Stimulated activated naive CD8-positive, alpha-beta T cell treated with anti-CD3 and anti-CD28 coated beads, Interleukin-15, Interleukin-2, amounts not matched to agents 100 ng/mL and 50 ng/mL, for 24 hours (primary cell): ENCODE data around the gene STK17B.

Source experiments
- H3K27ac Mint-ChIP-seq: one replicate; pipeline ENCODE4 v1.8.0; 2021; ENCODE audit warnings: mild to moderate bottlenecking, mixed read lengths
- H3K27me3 Mint-ChIP-seq: one replicate; pipeline ENCODE4 v1.8.0; 2021; ENCODE audit warnings: mixed read lengths
- H3K36me3 Mint-ChIP-seq: one replicate; pipeline ENCODE4 v1.8.0; 2021; ENCODE audit warnings: low read depth, mixed read lengths
- H3K4me1 Mint-ChIP-seq: one replicate; pipeline ENCODE4 v1.8.0; 2021; ENCODE audit warnings: low read depth, mixed read lengths
- H3K4me3 Mint-ChIP-seq: one replicate; pipeline ENCODE4 v1.8.0; 2021; ENCODE audit warnings: mild to moderate bottlenecking, mixed read lengths
- H3K9me3 Mint-ChIP-seq: one replicate; pipeline ENCODE4 v1.8.0; 2021; ENCODE audit warnings: mixed read lengths

Gene STK17B

DNA sequence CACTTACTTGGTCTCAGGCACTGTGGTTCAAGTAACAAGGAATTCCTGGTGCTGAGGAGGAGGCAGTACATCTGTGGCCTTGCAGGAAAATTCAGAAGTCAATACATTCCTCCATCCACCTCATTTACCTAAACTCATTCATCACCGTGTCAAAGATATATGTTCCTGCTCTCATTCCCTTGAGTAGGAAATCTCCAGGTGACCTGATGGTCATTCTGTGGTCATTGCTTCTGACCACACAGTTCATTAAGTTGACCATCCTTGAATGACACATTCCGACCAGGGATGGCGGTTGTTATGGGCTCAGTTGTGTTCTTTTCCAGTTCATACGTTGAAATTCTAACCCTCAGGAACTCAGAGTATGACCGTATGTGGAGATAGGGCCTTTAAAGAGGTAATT, 2.1 kb upstream of the STK17B start:
- peak overlapping the region; percentile 82 for H3K27ac Mint-ChIP-seq
- peaks cover 62% of the 10 kb centered on the region for H3K4me1 Mint-ChIP-seq
- H3K36me3 Mint-ChIP-seq: peaks cover 25% of the 10 kb centered on the region
- peak overlapping the region; percentile 86 for H3K4me3 Mint-ChIP-seq
- H3K9me3 Mint-ChIP-seq: no peaks in the 10 kb centered on the region
- H3K27me3 Mint-ChIP-seq: no peaks in the 10 kb centered on the region

DNA sequence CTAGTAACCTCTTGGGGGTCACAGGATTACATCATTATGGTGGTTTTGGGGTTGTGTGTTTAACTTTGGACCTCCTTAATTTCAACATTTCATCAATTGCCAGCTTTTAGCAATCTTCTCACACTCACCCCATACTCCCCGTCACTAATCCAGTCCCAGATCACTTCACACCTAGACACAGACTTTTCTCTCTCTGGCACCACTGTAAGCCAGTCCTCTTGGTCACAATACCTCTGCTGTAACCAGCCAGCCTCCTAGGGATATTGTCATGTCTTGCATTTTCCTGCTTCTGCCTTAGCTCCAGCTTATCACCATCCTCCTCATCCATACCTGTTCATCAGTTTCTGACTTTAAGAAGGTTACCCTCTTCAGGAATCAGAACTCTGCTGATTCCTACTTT, 1.6 kb upstream of the STK17B start:
- H3K4me1 Mint-ChIP-seq: peaks cover 56% of the 10 kb centered on the region
- no peaks in the 10 kb centered on the region for H3K27me3 Mint-ChIP-seq
- peaks cover 31% of the 10 kb centered on the region for H3K36me3 Mint-ChIP-seq
- H3K4me3 Mint-ChIP-seq: peak overlapping the region; percentile 86
- no peaks in the 10 kb centered on the region for H3K9me3 Mint-ChIP-seq
- peak overlapping the region; percentile 82 for H3K27ac Mint-ChIP-seq

GRCh38 chr2:196171946-196172345, 568 bp upstream of the STK17B start:
- H3K9me3 Mint-ChIP-seq: no peaks in the 10 kb centered on the region
- H3K27me3 Mint-ChIP-seq: no peaks in the 10 kb centered on the region
- peaks cover 53% of the 10 kb centered on the region for H3K4me1 Mint-ChIP-seq
- peak overlapping the region; percentile 84 for H3K27ac Mint-ChIP-seq
- H3K4me3 Mint-ChIP-seq: peak overlapping the region; percentile 86
- H3K36me3 Mint-ChIP-seq: peaks cover 40% of the 10 kb centered on the region

GRCh38 chr2:196170606-196171247, 651 bp downstream of the STK17B start:
- H3K27ac Mint-ChIP-seq: peak overlapping the region; percentile 92
- peaks cover 49% of the 10 kb centered on the region for H3K36me3 Mint-ChIP-seq
- H3K27me3 Mint-ChIP-seq: no peaks in the 10 kb centered on the region
- H3K4me3 Mint-ChIP-seq: peak overlapping the region; percentile 94
- no peaks in the 10 kb centered on the region for H3K9me3 Mint-ChIP-seq
- peaks cover 50% of the 10 kb centered on the region for H3K4me1 Mint-ChIP-seq

- Mint-ChIP-seq H3K27me3 (no peaks in the 10 kb centered on the region), H3K4me1 (peaks cover 48% of the 10 kb centered on the region), H3K27ac (peak overlapping the region; percentile 91), H3K9me3 (no peaks in the 10 kb centered on the region), H3K36me3 (peaks cover 54% of the 10 kb centered on the region), H3K4me3 (peak overlapping the region; percentile 94)
Measured at GRCh38 chr2:196170213-196170605, 1.2 kb downstream of the STK17B start.

DNA sequence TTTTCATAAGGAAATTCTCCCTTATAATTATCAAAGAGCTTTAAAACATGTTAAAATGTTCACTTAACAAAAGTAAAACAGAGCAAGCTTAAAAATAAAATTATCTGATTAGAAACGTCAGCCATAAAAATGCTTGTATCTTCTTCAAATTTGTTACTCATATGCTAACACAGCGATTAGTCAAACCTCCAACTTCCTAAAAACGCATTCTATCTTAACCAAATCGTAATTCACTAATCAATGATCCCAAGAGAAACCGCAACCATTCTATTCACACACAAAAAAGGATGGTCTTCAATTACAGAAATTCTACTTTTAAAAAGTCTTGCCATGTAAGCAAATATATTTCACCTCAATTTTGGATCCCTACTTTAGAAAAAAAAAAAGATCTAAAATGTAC, 1.9 kb downstream of the STK17B start:
- peak overlapping the region; percentile 94 for H3K4me3 Mint-ChIP-seq
- H3K27ac Mint-ChIP-seq: peak overlapping the region; percentile 91
- H3K36me3 Mint-ChIP-seq: peaks cover 61% of the 10 kb centered on the region
- no peaks in the 10 kb centered on the region for H3K9me3 Mint-ChIP-seq
- H3K4me1 Mint-ChIP-seq: peaks cover 48% of the 10 kb centered on the region
- H3K27me3 Mint-ChIP-seq: no peaks in the 10 kb centered on the region

DNA sequence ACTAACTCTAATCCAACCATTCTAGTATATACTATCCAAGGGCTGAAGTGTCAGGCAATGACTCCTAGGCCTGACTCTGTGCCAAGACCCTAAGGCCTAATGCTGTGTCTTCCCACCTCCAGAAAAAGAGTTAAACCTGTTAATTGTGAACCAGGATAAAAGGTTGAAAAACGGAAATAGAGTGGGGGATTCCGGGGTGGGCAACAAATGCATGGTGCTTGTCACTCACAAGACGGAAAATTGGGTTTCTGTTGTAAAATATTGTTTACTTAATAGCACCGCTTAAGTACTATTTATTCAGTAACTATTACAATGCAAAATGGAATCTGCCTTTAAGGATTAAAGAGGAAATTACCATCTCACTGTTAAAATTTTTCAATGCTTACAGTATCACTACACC, 3.2 kb downstream of the STK17B start:
- H3K4me1 Mint-ChIP-seq: peaks cover 48% of the 10 kb centered on the region
- no peaks in the 10 kb centered on the region for H3K9me3 Mint-ChIP-seq
- H3K36me3 Mint-ChIP-seq: peaks cover 67% of the 10 kb centered on the region
- peak overlapping the region; percentile 82 for H3K27ac Mint-ChIP-seq
- H3K27me3 Mint-ChIP-seq: no peaks in the 10 kb centered on the region
- peak overlapping the region; percentile 94 for H3K4me3 Mint-ChIP-seq

- Mint-ChIP-seq H3K4me1 (peaks cover 48% of the 10 kb centered on the region), H3K36me3 (peaks cover 72% of the 10 kb centered on the region), H3K4me3 (peak overlapping the region; percentile 94), H3K27me3 (no peaks in the 10 kb centered on the region), H3K27ac (peak overlapping the region; percentile 82), H3K9me3 (no peaks in the 10 kb centered on the region)
Measured at GRCh38 chr2:196167666-196168065, 3.7 kb downstream of the STK17B start.

DNA sequence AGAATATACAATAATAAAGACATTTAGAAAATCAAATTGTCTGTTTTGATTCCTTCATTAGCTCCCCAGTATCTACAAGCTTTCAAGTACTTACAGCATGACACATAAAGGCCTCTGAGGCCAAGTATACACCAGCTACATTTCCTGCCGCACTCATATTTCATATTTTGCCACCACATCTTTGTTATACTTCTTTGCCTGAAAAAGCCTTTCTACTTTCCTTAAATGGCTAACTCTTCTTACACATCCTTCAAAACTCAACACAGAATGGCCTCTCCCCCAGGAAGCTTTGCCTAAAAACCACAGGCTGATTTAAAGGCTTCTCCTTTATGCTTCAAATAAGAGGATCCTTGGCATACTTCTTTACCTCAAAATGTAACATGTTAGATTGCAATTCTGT, 4.5 kb downstream of the STK17B start:
- peaks cover 52% of the 10 kb centered on the region for H3K4me1 Mint-ChIP-seq
- peaks cover 80% of the 10 kb centered on the region for H3K36me3 Mint-ChIP-seq

DNA sequence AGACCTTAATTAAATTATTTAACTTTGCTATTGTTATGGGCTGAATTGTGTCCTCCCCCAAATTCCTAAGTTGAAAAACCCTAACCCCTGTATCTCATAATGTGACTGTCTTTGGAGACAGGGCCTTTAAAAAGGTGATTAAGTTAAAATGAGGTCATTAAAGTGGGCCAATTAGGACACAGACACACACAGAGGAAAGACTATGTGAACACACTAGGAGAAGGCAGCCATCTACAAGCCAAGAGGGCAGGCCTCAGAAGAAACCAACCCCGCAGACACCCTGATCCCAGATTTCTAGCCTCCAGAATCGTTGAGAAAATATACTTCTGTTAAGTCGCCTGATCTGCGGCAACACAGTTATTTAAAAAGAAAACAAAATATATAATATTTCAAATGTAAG, 6.4 kb downstream of the STK17B start:
- peaks cover 84% of the 10 kb centered on the region for H3K36me3 Mint-ChIP-seq

More for the DNA sequence above, 4.5 kb downstream of the STK17B start:
- no peaks in the 10 kb centered on the region for H3K9me3 Mint-ChIP-seq
- H3K27me3 Mint-ChIP-seq: no peaks in the 10 kb centered on the region
- peak overlapping the region; percentile 94 for H3K4me3 Mint-ChIP-seq
- peak overlapping the region; percentile 82 for H3K27ac Mint-ChIP-seq

DNA sequence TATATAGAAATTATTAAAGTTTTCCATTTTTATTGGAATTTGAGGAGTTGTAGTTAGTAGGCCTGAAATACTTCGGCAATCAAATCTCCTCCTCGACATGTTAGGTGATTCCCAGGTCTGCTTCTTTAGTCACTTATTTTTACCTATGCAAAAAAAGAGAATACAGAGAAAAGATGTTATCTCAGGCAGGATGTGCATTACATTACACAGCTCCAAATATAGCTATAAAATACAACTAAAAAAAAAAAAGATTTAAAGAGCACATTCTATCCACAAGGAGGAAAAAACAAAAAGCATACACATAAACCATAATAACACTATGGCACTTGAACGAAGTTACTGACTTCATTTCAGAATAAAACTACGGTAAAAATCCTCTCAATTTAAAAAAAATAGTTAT, 8.1 kb downstream of the STK17B start:
- H3K27ac Mint-ChIP-seq: peak overlapping the region; percentile 90
- H3K4me1 Mint-ChIP-seq: peaks cover 86% of the 10 kb centered on the region
- H3K27me3 Mint-ChIP-seq: no peaks in the 10 kb centered on the region
- H3K4me3 Mint-ChIP-seq: peak overlapping the region; percentile 94
- no peaks in the 10 kb centered on the region for H3K9me3 Mint-ChIP-seq
- H3K36me3 Mint-ChIP-seq: peaks cover 80% of the 10 kb centered on the region

More for the DNA sequence above, 6.4 kb downstream of the STK17B start:
- peak overlapping the region; percentile 94 for H3K4me3 Mint-ChIP-seq
- peak overlapping the region; percentile 96 for H3K27ac Mint-ChIP-seq
- H3K4me1 Mint-ChIP-seq: peaks cover 70% of the 10 kb centered on the region
- no peaks in the 10 kb centered on the region for H3K9me3 Mint-ChIP-seq
- no peaks in the 10 kb centered on the region for H3K27me3 Mint-ChIP-seq

DNA sequence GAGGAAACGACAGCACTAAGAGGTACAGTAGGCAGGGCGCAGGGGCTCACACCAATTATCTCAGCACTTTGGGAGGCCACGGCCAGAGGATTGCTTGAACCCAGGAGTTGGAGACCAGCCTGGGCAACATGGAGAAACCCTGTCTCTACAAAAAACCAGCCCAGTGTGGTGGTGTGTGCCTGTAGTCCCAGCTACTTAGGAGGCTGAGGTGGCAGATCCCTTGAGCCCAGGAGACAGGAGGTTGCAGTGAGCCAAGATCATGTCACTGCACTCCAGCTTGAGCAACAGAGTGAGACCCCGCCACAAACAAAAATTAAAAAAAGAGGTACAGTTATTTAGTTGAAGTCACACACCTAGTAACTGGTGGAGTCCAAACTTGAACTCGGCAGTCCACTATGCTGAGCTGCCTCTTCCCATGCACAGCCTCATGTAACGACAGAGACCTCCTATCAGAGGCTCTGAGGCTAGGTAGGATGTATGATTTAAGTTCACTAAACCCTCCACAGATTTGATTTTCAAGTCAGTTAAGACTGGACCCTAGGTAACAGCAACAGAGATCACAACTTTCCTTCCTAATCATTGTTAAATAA, 8.7 kb downstream of the STK17B start:
- peaks cover 79% of the 10 kb centered on the region for H3K36me3 Mint-ChIP-seq

DNA sequence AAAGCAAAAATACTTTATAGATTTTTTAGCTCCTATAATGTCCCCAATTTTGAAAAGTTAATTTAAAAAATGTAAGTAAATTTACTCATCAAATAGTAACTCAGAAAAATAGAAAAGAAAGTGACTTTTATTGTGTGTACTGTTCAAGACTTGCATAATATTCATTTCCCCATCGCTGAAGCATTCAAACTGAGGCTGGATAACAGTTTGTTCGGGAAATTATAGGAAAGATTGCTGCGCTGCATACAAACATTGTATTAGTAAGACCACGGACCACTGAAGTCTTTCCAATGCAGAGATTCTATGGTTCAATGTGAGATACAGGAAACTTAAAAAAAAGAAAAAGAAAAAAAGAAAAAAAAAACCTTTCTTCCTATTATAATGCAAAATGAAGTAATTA, 10.4 kb downstream of the STK17B start:
- H3K27ac Mint-ChIP-seq: peak overlapping the region; percentile 90
- peaks cover 97% of the 10 kb centered on the region for H3K4me1 Mint-ChIP-seq
- H3K9me3 Mint-ChIP-seq: no peaks in the 10 kb centered on the region
- no peaks in the 10 kb centered on the region for H3K27me3 Mint-ChIP-seq
- peaks cover 81% of the 10 kb centered on the region for H3K36me3 Mint-ChIP-seq
- peak overlapping the region; percentile 94 for H3K4me3 Mint-ChIP-seq

More for the DNA sequence above, 8.7 kb downstream of the STK17B start:
- Mint-ChIP-seq H3K27ac (peak overlapping the region; percentile 90), H3K9me3 (no peaks in the 10 kb centered on the region), H3K27me3 (no peaks in the 10 kb centered on the region), H3K4me3 (peak overlapping the region; percentile 94), H3K4me1 (peaks cover 90% of the 10 kb centered on the region)

DNA sequence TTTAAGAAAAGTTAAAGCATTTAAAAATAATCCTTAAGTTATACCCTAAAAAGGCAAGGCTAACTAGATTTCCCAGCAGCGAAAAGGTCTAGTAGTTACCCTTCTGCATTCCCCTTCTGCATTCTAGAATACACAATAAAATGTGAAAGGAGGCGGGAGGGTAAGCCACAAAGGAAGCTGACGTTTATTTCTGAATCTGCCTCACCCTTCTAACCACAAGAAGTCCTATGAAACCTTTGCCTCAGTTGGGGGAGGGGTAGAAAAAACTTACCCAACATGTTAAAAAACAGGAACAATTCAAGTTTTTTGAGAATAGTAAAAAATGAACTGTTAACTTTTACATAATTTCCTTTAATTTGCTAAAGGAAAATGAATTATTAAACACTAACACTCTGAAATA, 11.3 kb downstream of the STK17B start:
- Mint-ChIP-seq H3K36me3 (peaks cover 81% of the 10 kb centered on the region), H3K27me3 (no peaks in the 10 kb centered on the region), H3K4me1 (peaks cover 98% of the 10 kb centered on the region), H3K27ac (peak overlapping the region; percentile 90), H3K4me3 (peak overlapping the region; percentile 94), H3K9me3 (no peaks in the 10 kb centered on the region)

- Mint-ChIP-seq H3K4me1 (peaks cover 98% of the 10 kb centered on the region), H3K27me3 (no peaks in the 10 kb centered on the region), H3K36me3 (peaks cover 81% of the 10 kb centered on the region)
Measured at GRCh38 chr2:196159221-196159892, 12.0 kb downstream of the STK17B start.

More at GRCh38 chr2:196159221-196159892, 12.0 kb downstream of the STK17B start:
- Mint-ChIP-seq H3K4me3 (peak overlapping the region; percentile 88), H3K27ac (peak overlapping the region; percentile 90), H3K9me3 (no peaks in the 10 kb centered on the region)
